Stimulated activated CD4-positive, alpha-beta T cell treated with anti-CD3 and anti-CD28 coated beads, Interleukin-15, amount 100 ng/mL, for 24 hours (primary cell): ENCODE measurements around the gene PACS2.
A peak's percentile ranks its signal among the peaks of the same experiment; 100 is the strongest.
"Not testable (repeated sequence)": the region's sequence is repeated elsewhere in the genome, so short reads cannot be mapped to it uniquely, and the experiment has no call there.

Experiments
- DNase-seq: peaks from one replicate; pipeline ENCODE4 v3.0.0-alpha.2; 2020

PACS2 gene

DNA sequence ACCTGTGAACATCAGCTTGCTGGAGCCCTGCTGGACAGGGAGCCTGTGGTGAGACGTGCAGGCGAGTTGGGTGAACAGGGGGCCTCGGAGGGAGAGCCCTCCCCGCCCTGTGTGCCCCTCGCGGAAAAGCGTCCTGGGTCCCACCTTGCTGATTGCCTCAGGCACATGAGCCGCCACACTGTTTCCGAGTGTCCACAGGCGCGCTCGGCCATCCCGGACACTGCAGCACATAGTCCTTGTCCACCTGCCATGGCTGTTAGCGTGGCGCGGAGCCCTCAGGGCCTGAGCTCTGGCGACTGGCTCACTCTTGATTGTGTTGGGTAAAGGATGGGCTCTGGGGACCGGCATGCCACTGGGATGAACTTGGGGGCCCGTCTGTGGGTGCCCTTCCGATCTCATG lies 40.0 kb downstream of the PACS2 start:
- DNase-seq, result no peak

DNA sequence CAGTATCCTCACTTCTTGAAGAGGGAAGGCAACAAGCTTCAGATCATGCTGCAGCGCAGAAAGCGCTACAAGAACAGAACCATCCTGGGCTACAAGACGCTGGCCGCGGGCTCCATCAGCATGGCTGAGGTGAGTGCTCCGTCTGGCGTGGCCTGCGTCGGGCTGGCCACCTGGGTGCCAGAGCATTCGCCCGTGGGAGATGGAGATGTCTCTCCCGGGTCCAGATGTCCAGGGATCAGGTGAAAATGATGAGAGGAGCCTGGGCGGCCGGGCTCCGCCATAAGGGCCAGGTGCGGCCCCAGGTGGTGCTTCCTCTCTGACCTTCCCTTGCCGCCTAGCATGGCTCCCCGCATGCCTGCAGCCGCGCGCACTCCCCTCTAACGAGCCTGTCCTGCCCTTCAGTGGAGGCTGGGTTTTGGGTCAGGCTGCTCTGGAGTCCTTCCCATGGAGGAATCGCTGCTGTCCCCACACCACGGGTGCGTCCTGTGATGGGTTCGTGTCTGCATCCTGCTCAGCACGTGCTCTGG lies 40.6 kb downstream of the PACS2 start:
- DNase-seq, result no peak

- no peak for DNase-seq
Measured at GRCh38 chr14:105355850-105356604, 41.5 kb downstream of the PACS2 start.

GRCh38 chr14:105356927-105357326 lies 42.4 kb downstream of the PACS2 start:
- no peak for DNase-seq

GRCh38 chr14:105357626-105358025 lies 43.1 kb downstream of the PACS2 start:
- no peak for DNase-seq

GRCh38 chr14:105358140-105358846 lies 43.7 kb downstream of the PACS2 start:
- no peak for DNase-seq

- no peak for DNase-seq
Measured at GRCh38 chr14:105358943-105359342, 44.4 kb downstream of the PACS2 start.

DNA sequence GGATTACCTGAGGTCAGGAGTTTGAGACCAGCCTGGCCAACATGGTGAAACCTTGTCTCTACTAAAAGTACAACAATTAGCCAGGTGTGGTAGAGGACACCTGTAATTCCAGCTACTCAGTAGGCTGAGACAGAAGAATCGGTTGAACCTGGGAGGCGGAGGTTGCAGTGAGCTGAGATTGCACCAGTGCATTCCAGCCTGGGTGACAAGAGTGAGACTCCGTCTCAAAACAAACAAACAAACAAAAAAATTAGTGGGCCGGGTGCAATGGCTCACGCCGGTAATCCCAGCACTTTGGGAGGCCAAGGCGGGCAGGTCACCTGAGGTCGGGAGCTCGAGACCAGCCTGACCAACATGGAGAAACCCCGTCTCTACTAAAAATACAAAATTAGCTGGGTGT lies 46.9 kb downstream of the PACS2 start:
- DNase-seq, result not testable (repeated sequence)

- peak; percentile 52 for DNase-seq
Measured at GRCh38 chr14:105363847-105364708, 49.5 kb downstream of the PACS2 start.

DNA sequence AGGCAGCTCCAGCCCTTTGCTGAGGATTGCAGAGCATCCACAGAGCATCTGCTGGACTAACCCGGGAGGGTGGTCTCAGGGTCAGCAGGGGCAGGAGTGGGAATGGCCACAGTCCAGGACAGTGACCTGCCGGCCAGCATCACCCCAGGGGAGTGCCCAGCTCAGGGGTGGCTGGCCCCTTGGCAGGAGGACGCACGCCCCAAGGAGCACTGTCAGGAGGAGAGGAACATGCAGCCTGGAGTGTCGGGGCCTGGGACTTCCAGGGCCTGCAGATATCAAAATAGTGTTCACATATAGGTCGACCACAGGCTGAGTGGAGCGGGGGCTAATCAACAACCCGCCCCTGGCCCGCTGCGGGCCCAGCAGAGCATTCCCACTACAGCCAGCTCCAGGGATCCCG lies 50.6 kb downstream of the PACS2 start:
- no peak for DNase-seq

GRCh38 chr14:105365681-105366080 lies 51.1 kb downstream of the PACS2 start:
- DNase-seq, result no peak

- no peak for DNase-seq
Measured at GRCh38 chr14:105366386-105367074, 52.0 kb downstream of the PACS2 start.

DNA sequence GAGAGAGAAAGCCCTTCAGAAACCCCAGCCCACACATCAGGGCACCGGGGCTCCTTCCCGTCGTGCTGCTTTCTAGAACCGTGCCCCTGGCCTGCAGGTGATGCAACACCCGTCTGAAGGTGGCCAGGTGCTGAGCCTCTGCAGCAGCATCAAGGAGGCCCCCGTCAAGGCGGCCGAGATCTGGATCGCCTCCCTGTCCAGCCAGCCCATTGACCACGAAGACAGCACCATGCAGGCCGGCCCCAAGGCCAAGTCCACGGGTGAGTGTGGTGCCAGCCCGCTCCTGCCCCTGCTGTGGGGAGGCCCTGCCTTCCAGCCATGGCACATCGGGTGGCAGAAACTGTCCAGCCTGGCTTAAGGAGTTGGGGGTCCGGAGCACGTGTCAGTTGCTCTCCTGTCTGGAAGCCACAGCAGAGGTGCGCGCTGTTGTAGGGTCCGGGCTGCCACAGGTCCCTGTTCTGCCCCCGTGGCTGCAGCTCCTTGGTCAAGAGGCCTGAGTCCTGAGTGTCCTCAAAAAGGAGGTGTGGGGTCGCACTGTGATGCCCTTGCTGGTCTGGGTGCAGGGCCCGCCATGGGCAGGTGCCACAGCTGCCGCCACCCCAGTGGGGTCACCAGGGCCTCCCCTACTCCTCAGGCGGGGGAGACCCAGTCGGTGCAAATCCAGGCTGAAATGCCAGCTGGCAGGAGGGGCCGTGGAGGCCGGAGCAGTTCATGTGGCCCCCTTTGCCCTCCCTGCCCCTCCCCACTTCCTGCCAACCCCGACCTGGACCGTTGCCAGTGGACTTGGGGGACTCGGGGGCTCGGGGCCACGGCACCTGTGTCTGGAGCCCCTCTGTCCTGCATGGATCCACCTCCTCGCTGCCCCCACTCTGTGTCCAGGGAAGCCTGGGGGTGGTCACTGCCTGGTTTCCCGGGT lies 52.8 kb downstream of the PACS2 start:
- DNase-seq, result no peak

DNA sequence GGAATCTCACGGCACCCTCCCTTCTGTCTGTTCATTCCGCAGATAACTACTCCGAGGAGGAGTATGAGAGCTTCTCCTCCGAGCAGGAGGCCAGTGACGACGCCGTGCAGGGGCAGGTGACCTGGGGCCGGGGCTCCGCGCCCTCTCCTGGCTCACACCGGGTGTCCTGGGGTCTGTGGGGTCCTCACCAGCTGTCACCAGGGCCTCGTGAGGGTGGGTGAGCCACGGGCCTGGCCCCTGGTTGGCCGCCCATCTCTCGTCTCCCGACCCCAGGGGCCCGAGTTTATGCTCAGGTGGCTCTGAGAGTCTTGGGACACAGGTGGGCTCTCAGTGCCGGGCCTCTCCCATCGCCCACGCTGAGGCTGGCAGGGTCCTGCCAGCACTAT lies 53.5 kb downstream of the PACS2 start:
- no peak for DNase-seq

DNA sequence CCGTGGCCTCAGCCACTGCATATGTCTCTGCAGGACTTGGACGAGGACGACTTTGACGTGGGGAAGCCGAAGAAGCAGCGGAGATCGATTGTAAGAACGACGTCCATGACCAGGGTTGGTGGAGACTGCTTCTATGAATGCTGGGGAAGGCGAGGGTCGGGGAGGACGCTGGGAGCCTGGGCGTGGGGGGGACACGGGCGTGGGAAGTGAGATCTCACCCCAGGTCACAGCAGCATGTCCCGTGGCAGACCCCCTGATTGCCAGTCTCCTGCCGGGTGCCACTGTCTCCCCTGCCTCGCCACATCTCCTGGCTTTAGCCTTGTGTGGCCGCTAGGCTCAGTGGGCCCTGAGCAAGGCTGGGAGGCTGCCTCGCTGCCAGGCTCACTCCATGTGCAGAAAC lies 53.9 kb downstream of the PACS2 start:
- no peak for DNase-seq

DNA sequence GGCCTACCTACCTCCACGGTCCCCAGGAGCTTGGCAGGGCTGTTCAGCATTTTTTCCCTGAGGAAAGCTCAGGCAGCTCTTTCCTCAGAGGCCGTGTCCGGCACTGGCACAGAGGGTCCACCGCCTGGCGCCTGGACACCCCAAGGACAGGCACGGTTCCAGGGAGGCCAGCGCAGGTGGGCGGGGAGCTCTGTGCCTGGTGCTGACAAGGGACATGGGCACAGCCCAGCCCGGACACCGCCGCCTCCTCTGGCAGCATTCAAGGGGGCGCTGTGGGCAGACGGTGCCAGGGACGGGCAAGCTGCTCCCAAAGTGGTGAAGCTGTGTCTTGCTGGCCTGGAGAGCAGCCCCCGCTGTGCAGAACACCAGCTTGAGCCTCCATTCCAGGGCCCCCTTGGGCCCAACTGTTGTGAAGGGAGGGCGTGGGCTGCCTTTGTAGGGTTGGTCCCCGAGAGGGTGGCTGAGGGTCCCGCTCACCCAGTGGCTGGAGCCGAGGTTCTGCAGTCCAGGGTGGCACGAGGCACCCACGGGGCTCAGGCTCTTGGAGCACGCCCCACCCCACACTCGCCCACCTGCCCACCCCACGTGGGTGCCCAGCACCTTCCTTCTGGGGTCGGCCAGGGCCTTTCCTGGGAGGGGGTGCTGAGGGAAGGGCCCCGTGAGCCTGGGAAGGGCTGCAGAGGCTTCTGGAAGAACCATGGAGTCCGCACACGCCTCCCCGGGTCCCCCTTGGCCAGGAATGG lies 54.5 kb downstream of the PACS2 start:
- DNase-seq, result no peak

DNA sequence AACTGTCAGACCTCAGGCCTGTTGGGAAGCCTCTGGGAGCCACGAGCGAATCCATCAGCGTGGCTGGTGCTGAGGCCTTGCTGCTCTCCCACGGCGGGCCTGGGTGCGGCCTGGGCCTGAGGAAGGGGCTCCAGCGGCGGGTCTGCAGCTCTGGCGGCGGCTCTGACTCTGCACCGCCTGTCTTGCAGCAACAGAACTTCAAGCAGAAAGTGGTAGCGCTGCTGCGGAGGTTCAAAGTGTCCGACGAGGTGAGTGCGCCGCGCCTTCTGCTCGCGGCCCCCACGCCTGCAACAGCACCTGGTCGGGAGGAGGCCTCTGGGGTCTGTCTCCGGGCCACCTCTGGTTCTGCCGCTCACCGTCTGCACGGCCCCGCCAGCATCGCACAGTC lies 55.1 kb downstream of the PACS2 start:
- DNase-seq, result no peak

DNA sequence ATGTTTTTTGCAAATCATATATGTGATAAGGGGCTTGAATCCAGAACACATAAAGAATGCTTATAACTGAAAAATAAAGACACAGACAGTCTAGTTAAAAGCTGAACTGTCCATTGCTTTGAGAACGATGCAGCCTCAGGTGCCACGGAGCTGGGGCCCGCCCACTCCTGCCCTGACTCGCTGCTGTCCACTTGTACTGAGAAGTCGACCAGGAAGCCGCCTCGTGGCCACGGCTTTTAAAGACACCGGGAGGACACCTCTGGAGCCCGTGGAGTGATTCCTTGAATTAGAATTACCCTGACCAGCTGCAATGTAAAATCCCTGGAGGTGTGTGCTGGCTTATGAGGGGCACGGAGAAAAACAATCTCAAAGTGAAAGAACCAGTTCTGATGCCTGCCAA lies 59.8 kb downstream of the PACS2 start:
- DNase-seq, result no peak

DNA sequence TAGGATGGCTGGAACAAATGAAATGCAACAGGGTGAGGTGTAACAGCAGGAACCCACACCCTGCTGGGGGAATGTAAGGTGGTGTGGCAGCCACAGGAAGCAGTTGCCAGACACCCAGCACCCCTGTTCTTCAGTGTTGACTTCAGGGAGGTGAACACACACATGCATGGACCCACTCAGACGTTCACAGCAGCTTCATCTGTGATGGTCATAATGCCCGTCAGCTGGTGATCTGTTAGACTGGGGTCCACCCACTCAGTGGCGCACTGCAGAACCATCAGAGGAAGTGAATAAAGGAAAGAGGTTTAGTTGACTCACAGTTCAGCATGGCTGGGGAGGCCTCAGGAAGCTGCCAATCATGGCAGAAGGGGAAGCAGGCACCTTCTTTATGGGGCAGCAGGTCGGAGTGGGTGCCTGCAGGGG lies 61.1 kb downstream of the PACS2 start:
- peak; percentile 70 for DNase-seq

DNA sequence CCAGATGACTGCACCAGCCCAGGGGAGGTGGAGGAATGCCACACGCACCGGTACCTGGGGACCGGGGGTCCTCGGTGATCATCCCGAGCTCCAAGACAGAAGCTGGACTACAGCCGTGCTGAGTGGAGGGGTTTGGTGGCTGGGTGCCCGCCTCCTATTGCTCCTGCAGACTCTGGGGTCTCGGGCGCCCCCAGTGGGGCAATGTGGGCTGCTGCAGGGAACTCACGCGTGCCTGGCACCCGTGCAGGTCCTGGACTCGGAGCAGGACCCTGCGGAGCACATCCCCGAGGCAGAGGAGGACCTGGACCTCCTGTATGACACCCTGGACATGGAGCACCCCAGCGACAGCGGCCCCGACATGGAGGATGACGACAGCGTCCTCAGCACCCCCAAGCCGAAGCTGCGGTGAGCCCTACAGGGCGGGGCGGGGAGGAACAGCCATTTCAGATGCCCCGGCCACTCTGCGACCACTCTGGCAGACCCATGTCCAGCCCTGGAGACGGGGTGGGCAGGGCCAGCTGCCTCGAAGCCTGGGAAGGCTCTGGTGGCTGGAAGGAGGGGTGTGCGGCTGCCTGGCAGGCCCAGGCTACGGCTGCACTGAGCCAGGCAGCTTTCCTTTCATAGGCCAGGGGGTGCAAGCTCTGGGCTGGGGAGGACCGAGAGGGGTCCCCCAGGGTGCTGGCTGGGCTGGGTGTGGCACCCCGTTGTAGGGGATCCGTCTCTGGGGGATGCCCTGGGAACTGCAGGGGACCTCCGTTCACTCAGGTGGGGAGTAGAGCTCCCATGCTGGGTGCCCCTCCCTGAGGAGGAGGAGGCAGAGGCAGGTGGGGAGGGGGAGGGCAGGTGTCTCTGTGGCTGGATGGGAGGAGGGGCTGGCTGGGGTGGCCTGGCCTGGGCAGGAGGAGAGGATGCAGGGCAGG lies 62.2 kb downstream of the PACS2 start:
- DNase-seq, result no peak
